Measurements from ENCODE around the gene CYP4F11. TPM values are rescaled to one million over a fixed set of nuclear protein-coding genes. Genes with fewer than 3 reads are reported as not detected.
"Not testable (repeated sequence)": the region's sequence is repeated elsewhere in the genome, so short reads cannot be mapped to it uniquely, and the experiment has no call there.

The CYP4F11 gene
- total RNA-seq, 1 donor from 2014 or later: not detected

DNA sequence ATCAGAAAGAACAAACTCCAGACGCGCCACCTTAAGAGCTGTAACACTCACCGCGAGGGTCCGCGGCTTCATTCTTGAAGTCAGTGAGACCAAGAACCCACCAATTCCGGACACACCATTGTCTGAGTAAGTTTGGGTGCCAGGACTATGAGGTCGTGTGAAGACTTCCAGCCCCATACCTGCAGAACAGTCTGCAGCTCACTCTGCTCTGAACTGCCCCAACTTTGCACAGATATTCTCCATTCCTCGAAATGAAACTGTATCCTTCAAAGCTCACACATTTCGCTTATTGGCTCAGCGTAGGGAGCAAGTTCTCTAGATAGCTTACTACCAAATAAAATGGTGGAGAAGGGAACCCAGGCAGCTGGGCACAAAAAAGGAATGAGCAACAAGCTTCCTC lies 33.8 kb downstream of the CYP4F11 start:
- no peak for DNase-seq (ENCODE audit: low spot score in 2 of 2, unreplicated experiment in 2 of 2)
- H3K4me1 Mint-ChIP-seq: no peaks in the 10 kb centered on the region
- no peak overlapping the region for H3K27ac Mint-ChIP-seq
- no peak overlapping the region for H3K4me3 Mint-ChIP-seq
- H3K9me3 Mint-ChIP-seq: peaks cover 62% of the 10 kb centered on the region
- H3K36me3 Mint-ChIP-seq: peaks cover 3% of the 10 kb centered on the region
- H3K27me3 Mint-ChIP-seq (ENCODE audit: low read depth): no peaks in the 10 kb centered on the region
- TF ChIP-seq, protein P1, sequence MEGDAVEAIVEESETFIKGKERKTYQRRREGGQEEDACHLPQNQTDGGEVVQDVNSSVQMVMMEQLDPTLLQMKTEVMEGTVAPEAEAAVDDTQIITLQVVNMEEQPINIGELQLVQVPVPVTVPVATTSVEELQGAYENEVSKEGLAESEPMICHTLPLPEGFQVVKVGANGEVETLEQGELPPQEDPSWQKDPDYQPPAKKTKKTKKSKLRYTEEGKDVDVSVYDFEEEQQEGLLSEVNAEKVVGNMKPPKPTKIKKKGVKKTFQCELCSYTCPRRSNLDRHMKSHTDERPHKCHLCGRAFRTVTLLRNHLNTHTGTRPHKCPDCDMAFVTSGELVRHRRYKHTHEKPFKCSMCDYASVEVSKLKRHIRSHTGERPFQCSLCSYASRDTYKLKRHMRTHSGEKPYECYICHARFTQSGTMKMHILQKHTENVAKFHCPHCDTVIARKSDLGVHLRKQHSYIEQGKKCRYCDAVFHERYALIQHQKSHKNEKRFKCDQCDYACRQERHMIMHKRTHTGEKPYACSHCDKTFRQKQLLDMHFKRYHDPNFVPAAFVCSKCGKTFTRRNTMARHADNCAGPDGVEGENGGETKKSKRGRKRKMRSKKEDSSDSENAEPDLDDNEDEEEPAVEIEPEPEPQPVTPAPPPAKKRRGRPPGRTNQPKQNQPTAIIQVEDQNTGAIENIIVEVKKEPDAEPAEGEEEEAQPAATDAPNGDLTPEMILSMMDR (IDR thresholded peaks at IDR 0.05; ENCODE audit: unreplicated experiment): no peak

DNA sequence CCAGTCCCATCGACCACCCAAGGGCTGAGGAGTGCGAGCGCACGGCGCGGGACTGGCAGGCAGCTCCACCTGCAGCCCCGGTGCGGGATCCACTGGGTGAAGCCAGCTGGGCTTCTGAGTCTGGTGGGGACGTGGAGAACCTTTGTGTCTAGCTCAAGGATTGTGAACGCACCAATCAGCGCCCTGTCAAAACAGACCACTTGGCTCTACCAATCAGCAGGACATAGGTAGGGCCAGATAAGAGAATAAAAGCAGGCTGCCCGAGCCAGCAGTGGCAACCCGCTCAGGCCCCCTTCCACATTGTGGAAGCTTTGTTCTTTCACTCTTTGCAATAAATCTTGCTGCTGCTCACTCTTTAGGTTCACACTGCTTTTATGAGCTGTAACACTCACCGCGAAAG lies 34.3 kb downstream of the CYP4F11 start:
- H3K27ac Mint-ChIP-seq; H3K27me3 Mint-ChIP-seq (ENCODE audit: low read depth); H3K36me3 Mint-ChIP-seq; DNase-seq (ENCODE audit: low spot score in 2 of 2, unreplicated experiment in 2 of 2); H3K4me3 Mint-ChIP-seq; H3K4me1 Mint-ChIP-seq: not testable (repeated sequence)
- H3K9me3 Mint-ChIP-seq: peaks cover 63% of the 10 kb centered on the region

DNA sequence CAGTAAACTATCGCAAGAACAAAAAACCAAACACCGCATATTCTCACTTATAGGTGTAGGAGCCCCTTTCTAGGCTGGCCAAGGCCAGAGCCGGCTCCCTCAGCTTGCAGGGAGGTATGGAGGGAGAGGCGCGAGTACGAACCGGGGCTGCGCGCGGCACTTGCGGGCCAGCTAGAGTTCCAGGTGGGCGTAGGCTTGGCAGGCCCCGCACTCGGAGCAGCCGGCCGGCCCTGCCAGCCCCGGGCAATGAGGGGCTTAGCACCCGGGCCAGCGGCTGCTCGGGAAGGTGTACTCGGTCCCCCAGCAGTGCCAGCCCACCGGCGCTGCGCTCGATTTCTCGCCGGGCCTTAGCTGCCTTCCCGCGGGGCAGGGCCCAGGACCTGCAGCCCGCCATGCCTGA lies 34.8 kb downstream of the CYP4F11 start:
- H3K27ac Mint-ChIP-seq; H3K4me3 Mint-ChIP-seq; H3K36me3 Mint-ChIP-seq; DNase-seq (ENCODE audit: low spot score in 2 of 2, unreplicated experiment in 2 of 2); H3K27me3 Mint-ChIP-seq (ENCODE audit: low read depth); H3K4me1 Mint-ChIP-seq: not testable (repeated sequence)
- H3K9me3 Mint-ChIP-seq: peaks cover 63% of the 10 kb centered on the region

DNA sequence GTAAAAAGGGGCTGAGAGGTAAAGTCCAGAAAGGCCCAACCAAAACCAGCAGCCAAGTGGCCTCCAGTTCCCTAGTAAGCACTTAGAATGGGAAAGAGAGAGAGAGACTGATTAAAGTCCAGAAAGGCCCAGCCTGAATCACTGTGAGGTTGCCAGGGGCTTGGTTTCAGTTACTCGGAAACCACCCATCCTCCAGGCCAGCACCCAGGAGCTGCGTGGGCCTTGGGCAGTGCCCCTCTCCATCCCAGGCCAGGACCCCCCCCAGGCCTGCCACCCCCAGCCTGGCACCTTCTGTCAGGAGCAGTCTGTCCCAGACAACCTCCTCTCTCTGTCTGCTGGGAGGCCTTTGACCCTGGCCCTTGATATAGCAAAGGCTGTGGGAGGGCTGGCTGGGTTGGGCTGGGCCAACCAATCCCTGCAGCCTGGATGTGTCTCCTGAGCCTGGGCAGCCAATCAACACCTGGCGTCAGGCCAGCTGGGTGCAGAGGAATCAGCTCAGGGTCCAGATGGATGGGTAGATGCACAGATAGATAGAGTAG lies 36.5 kb downstream of the CYP4F11 start, which contains the start of gene CYP4F2:
Gene CYP4F2, minus strand, starts transcription at position 337 of the 539 bp plus-strand sequence. CDS start 463 bp downstream, outside the sequence.
- H3K36me3 Mint-ChIP-seq: peaks cover 3% of the 10 kb centered on the region
- no peak within 1 kb of the TSS for H3K27ac Mint-ChIP-seq
- no peaks in the 10 kb centered on the region for H3K4me1 Mint-ChIP-seq
- TF ChIP-seq, protein P1 (IDR thresholded peaks at IDR 0.05; ENCODE audit: unreplicated experiment): no peak
- no peaks in the 10 kb centered on the region for H3K27me3 Mint-ChIP-seq (ENCODE audit: low read depth)
- peaks cover 60% of the 10 kb centered on the region for H3K9me3 Mint-ChIP-seq
- DNase-seq (ENCODE audit: low spot score in 2 of 2, unreplicated experiment in 2 of 2): no peak
- no peak within 1 kb of the TSS for H3K4me3 Mint-ChIP-seq

DNA sequence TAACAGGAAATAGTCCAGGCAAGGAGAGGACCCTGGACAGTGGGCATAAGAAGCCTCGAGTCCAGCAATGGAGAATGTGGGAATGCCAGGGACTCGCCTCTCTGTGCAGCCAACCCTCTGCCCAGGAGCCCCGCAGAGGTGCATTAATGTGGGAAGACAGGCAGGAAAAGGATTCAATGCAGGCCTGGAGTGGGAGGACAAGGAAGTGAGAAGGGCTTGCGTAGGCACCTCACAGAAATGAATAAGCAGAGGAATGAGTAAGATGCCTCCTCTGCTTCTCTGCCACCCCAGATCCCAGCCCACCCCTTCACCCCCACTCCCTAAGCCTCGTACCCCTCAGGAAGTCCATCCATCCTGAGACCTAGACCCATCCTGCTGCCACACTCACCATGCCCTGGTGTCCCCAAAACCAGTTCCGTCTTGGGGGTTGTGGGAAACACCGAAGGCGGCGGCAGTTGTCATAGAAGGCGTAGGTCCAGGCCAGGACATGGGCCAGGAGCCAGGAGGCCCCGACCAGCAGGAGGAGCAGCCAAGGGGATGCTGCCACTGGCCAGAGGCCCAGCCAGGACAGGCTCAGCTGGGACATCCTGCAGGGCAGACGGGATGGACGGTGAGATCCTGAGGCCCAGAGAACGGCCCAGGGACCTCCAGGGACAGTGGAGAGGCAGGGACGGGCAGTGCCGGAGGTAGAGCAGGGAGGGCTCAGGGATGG lies 37.1 kb downstream of the CYP4F11 start:
- Mint-ChIP-seq H3K4me3 (no peak overlapping the region), H3K4me1 (no peaks in the 10 kb centered on the region)
- no peak for DNase-seq (ENCODE audit: low spot score in 2 of 2, unreplicated experiment in 2 of 2)

DNA sequence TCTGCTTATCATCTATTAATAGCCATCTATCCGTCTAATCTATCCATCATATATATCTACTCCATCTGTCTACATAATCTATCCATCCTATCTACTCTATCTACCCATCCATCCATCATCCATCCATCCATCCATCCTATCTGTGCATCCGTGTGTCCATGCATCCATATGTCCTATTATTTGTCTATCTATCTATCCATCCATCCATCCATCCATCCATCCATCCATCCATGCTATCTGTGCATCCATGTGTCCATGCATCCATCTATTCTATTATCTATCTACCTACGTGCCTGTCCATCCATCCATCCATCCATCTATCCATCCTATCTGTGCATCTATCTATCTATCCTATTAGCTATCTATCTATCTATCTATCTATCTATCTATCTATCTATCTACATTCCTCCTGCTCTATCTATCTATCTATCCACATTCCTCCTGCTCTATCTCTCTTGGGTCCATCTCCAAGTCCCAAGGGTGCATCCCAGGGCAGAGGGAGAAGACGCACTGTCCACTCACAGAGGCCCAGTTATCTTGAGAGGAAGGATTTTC lies 38.4 kb downstream of the CYP4F11 start:
- Mint-ChIP-seq H3K4me3 (no peak overlapping the region), H3K4me1 (no peaks in the 10 kb centered on the region), H3K27ac (no peak overlapping the region), H3K27me3 (ENCODE audit: low read depth) (no peaks in the 10 kb centered on the region), H3K9me3 (peaks cover 50% of the 10 kb centered on the region), H3K36me3 (peaks cover 3% of the 10 kb centered on the region)
- no peak for DNase-seq (ENCODE audit: low spot score in 2 of 2, unreplicated experiment in 2 of 2)
- TF ChIP-seq, protein P1 (IDR thresholded peaks at IDR 0.05; ENCODE audit: unreplicated experiment): no peak

More for the DNA sequence above, 37.1 kb downstream of the CYP4F11 start:
- Mint-ChIP-seq H3K9me3 (peaks cover 60% of the 10 kb centered on the region), H3K27ac (no peak overlapping the region), H3K36me3 (peaks cover 3% of the 10 kb centered on the region), H3K27me3 (ENCODE audit: low read depth) (no peaks in the 10 kb centered on the region)
- TF ChIP-seq, protein P1 (IDR thresholded peaks at IDR 0.05; ENCODE audit: unreplicated experiment): no peak
